Endothelial cell of umbilical vein (primary cell): ENCODE data around the gene SPIRE1.

Experiments
- EZH2 ChIP-seq: IDR thresholded peaks from 2 replicates; pipeline ENCODE4 v1.6.1; 2012; ENCODE audit warnings: borderline replicate concordance, low read depth, mild to moderate bottlenecking, moderate library complexity, low read length, inconsistent platforms; ENCODE audit not compliant: severe bottlenecking
- MAX ChIP-seq: IDR thresholded peaks from 2 replicates; pipeline ENCODE4 v1.6.1; 2011; ENCODE audit not compliant: insufficient read depth, insufficient read length
- POLR2AphosphoS5 ChIP-seq: IDR thresholded peaks from 2 replicates; pipeline ENCODE4 v1.6.1; 2012; ENCODE audit warnings: low read depth, mild to moderate bottlenecking, control low read depth, low read length, moderate library complexity; ENCODE audit not compliant: insufficient read depth

DNA sequence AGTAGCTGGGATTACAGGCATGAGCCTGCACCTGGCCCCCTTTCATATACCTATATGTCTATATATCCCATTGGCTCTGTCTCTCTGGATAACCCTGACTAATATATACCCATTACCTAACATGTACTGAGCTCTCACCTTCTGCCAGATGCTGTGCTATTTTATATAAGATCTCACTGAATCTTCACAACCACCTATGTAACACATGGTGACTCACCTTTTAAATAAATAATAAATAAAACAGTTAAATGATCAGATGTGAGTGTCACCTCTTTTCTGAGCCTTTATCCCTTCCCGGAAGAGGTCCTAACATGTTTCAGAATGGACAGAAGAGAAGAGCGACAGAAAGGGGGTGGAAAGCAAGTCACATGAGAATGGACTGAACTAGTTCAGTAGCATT is 123.1 kb downstream of the SPIRE1 start:
- no peak for TF ChIP-seq EZH2
- no peak for TF ChIP-seq MAX
- no peak for TF ChIP-seq POLR2AphosphoS5
